Neural progenitor cell (in vitro differentiated cells): ENCODE measurements around the gene FMNL2.

Source experiments
- CTCF ChIP-seq: fragments of 200-600 bp; sonication (generic); IDR thresholded peaks from 2 replicates; pipeline ENCODE4 v1.5.1; 2017; ENCODE audit warnings: antibody characterized with exemption, mild to moderate bottlenecking
- EZH2phosphoT487 ChIP-seq: fragments of 200-600 bp; sonication (generic); IDR thresholded peaks from 2 replicates; pipeline ENCODE4 v1.6.1; 2017; ENCODE audit warnings: antibody characterized with exemption

GRCh38 chr2:152370783-152371182, 35.8 kb downstream of the FMNL2 start:
- TF ChIP-seq EZH2phosphoT487 (no peak), CTCF (no peak)
